T-helper 1 cell treated with Interleukin-12 subunit alpha and Interleukin-12 subunit beta and Interleukin-4 antibody, amounts not matched to agents 30 ng/mL and 1 ng/mL, for 36 hours (primary cell): ENCODE data around the gene GPR150. TPM values are rescaled to one million over a fixed set of nuclear protein-coding genes. Genes with fewer than 3 reads are reported as not detected.

Experiments used
- intact Hi-C: fragments of 100-400 bp; cut with micrococcal nuclease; formaldehyde crosslinking; loops from one replicate; pipeline ENCODE4 v1.15.1; 2024
- total RNA-seq: library from RNA; stranded (reverse); gene quantifications from 2 replicates; pipeline ENCODE4 v1.2.3, GENCODE V29; 2022

The GPR150 gene
- total RNA-seq, 1 donor from 2014 or later = 0.54 TPM

GRCh38 chr5:95647886-95648860 lies 28.3 kb downstream of the GPR150 start:
- intact Hi-C loops = loop anchor here (1.0 to 10.0 kb wide), 8 partner anchors 16 to 1535 kb away; partner anchors contain the start of genes ERAP2, LNPEP and RIOK2

GRCh38 chr5:95649274-95649673 lies 29.4 kb downstream of the GPR150 start:
- intact Hi-C loops = loop anchor here (10.0 kb wide), 4 partner anchors 686 to 1286 kb away; partner anchors contain the start of genes ERAP2 and LNPEP

- intact Hi-C loops = loop anchor here (10.0 kb wide), 4 partner anchors 685 to 1285 kb away; partner anchors contain the start of genes ERAP2 and LNPEP
These were observed 30.1 kb downstream of the GPR150 start for GRCh38 chr5:95649842-95650620.

GRCh38 chr5:95652849-95653248 lies 33.0 kb downstream of the GPR150 start:
- intact Hi-C loops = no loop called here

GRCh38 chr5:95654196-95654595 lies 34.3 kb downstream of the GPR150 start:
- intact Hi-C loops = no loop called here

- intact Hi-C loops = no loop called here
These were observed 35.7 kb downstream of the GPR150 start for GRCh38 chr5:95655575-95655974.

- intact Hi-C loops = loop anchor here (5.0 kb wide), 2 partner anchors 67 to 102 kb away; no protein-coding TSS in a partner anchor
These were observed 40.2 kb downstream of the GPR150 start for GRCh38 chr5:95660060-95660459.

- intact Hi-C loops = loop anchor here (5.0 kb wide), 2 partner anchors 64 to 99 kb away; no protein-coding TSS in a partner anchor
These were observed 43.1 kb downstream of the GPR150 start for GRCh38 chr5:95662946-95663345.

GRCh38 chr5:95664204-95664786 lies 44.4 kb downstream of the GPR150 start:
- intact Hi-C loops = loop anchor here (1.0 to 5.0 kb wide), 7 partner anchors 17 to 673 kb away; no protein-coding TSS in a partner anchor

GRCh38 chr5:95667061-95667618 lies 47.3 kb downstream of the GPR150 start:
- intact Hi-C loops = no loop called here

GRCh38 chr5:95667678-95668077 lies 47.8 kb downstream of the GPR150 start:
- intact Hi-C loops = no loop called here

GRCh38 chr5:95668216-95668615 lies 48.3 kb downstream of the GPR150 start:
- intact Hi-C loops = no loop called here

GRCh38 chr5:95668728-95669127 lies 48.8 kb downstream of the GPR150 start:
- intact Hi-C loops = no loop called here

- intact Hi-C loops = no loop called here
These were observed 49.7 kb downstream of the GPR150 start for GRCh38 chr5:95669540-95669939.

GRCh38 chr5:95669985-95670384 lies 50.1 kb downstream of the GPR150 start:
- intact Hi-C loops = no loop called here

GRCh38 chr5:95670568-95670967 lies 50.7 kb downstream of the GPR150 start:
- intact Hi-C loops = no loop called here

Other genes starting within 250 kb of the GPR150 start
- not detected in 2 replicates for gene FAM81B, start 228.7 kb upstream of the GPR150 start, total RNA-seq
- 69.7 and 72.6 TPM in 2 replicates for gene SKIC3, start 65.1 kb upstream of the GPR150 start, total RNA-seq
- gene ARSK, start 65.0 kb upstream of the GPR150 start, total RNA-seq = 4.4 and 4.8 TPM in 2 replicates
- gene RFESD, start 26.7 kb downstream of the GPR150 start, total RNA-seq = 2.6 and 3.0 TPM in 2 replicates
- not detected in 2 replicates for gene SPATA9, start 62.9 kb downstream of the GPR150 start, total RNA-seq
- gene RHOBTB3, start 111.2 kb downstream of the GPR150 start, total RNA-seq = 0.37 and 0.54 TPM in 2 replicates
- gene GLRX, start 202.6 kb downstream of the GPR150 start, total RNA-seq = 56.4 and 65.9 TPM in 2 replicates